PC-3 (cell line): ENCODE measurements around the gene NDP. TPM values are rescaled to one million over a fixed set of nuclear protein-coding genes. Genes with fewer than 3 reads are reported as not detected.

ENCODE experiments used
- ATAC-seq: fragments of 200-7000 bp; cut with Tn5 transposase; 2 replicates; pipeline ENCODE4 v1.9.1; 2020; ENCODE audit warnings: mild to moderate bottlenecking, moderate library complexity
- BruUV-seq: library from RNA; stranded (reverse); fragments of 400-500 nt; replicated peaks from 2 replicates; lab custom pipeline; 2021; lab: Mats Ljungman, UMichigan
- CTCF ChIA-PET: fragments of 300-600 bp; sonication (Branson Sonifier 250); formaldehyde crosslinking; loops from one replicate; lab custom pipeline; 2022; ENCODE audit warnings: antibody characterized with exemption; lab: Charles Lee
- POLR2A ChIA-PET: fragments of 300-600 bp; sonication (Branson Sonifier 250); formaldehyde crosslinking; loops from one replicate; lab custom pipeline; 2022; ENCODE audit warnings: antibody characterized with exemption; ENCODE audit not compliant: unreplicated experiment; lab: Charles Lee
- DNase-seq: peaks from one replicate; pipeline ENCODE4 v3.0.0-alpha.2; 2015
- H2AFZ ChIP-seq: fragments of 300-600 bp; sonication (generic); 2 replicates; pipeline ENCODE4 v1.6.0; 2016; ENCODE audit warnings: antibody characterized with exemption, low read length
- H3F3A ChIP-seq: fragments of 300-600 bp; sonication (generic); one replicate; pipeline ENCODE4 v1.6.0; 2017; ENCODE audit warnings: antibody characterized with exemption, low read length, control low read depth, mild to moderate bottlenecking; ENCODE audit not compliant: unreplicated experiment
- H3K27ac ChIP-seq: fragments of 300-600 bp; sonication (generic); 2 replicates; pipeline ENCODE4 v1.5.1; 2016; ENCODE audit warnings: mild to moderate bottlenecking, low read length
- H3K27me3 ChIP-seq: fragments of 300-600 bp; sonication (generic); 2 replicates; pipeline ENCODE4 v1.6.1; 2016; ENCODE audit warnings: low read length, mixed read lengths
- H3K36me3 ChIP-seq: fragments of 300-600 bp; sonication (generic); 2 replicates; pipeline ENCODE4 v1.6.1; 2016; ENCODE audit warnings: low read depth, mixed run types, low read length, mixed read lengths
- H3K4me1 ChIP-seq: fragments of 300-600 bp; sonication (generic); 2 replicates; pipeline ENCODE4 v1.5.1; 2016; ENCODE audit warnings: low read length; ENCODE audit not compliant: insufficient read depth
- H3K4me2 ChIP-seq: fragments of 300-600 bp; sonication (generic); 2 replicates; pipeline ENCODE4 v1.6.0; 2016; ENCODE audit warnings: low read length
- H3K4me3 ChIP-seq: fragments of 300-600 bp; sonication (generic); 2 replicates; pipeline ENCODE4 v1.5.1; 2016; ENCODE audit warnings: mild to moderate bottlenecking, low read length, mixed read lengths
- H3K79me2 ChIP-seq: fragments of 300-600 bp; sonication (generic); 2 replicates; pipeline ENCODE4 v1.6.1; 2017; ENCODE audit warnings: low read length, mixed read lengths
- H3K9ac ChIP-seq: fragments of 300-600 bp; sonication (generic); 2 replicates; pipeline ENCODE4 v1.6.0; 2016; ENCODE audit warnings: mild to moderate bottlenecking, low read length
- H3K9me2 ChIP-seq: fragments of 300-600 bp; sonication (generic); replicated peaks from 2 replicates; pipeline ENCODE4 v1.6.1; 2016; ENCODE audit warnings: mixed run types, low read length, mixed read lengths
- H3K9me3 ChIP-seq: fragments of 300-600 bp; sonication (generic); 2 replicates; pipeline ENCODE4 v1.6.1; 2016; ENCODE audit warnings: low read length, mixed read lengths
- H4K20me1 ChIP-seq: fragments of 300-600 bp; sonication (generic); 2 replicates; pipeline ENCODE4 v1.6.1; 2016; ENCODE audit warnings: low read length, mixed read lengths
- EZH2 ChIP-seq: fragments of 300-600 bp; sonication (generic); IDR thresholded peaks from one replicate; pipeline ENCODE4 v1.6.1; 2017; ENCODE audit warnings: antibody characterized with exemption, mild to moderate bottlenecking, low read length; ENCODE audit not compliant: unreplicated experiment
- EZH2phosphoT487 ChIP-seq: fragments of 300-600 bp; sonication (generic); IDR thresholded peaks from 2 replicates; pipeline ENCODE4 v1.6.1; 2018; ENCODE audit warnings: mild to moderate bottlenecking, antibody characterized with exemption, low read length, borderline replicate concordance
- intact Hi-C: fragments of 100-400 bp; cut with micrococcal nuclease; formaldehyde crosslinking; loops from 2 replicates; pipeline ENCODE4 v1.9.0; 2023
- total RNA-seq: library from RNA; depleted of rRNA; stranded (reverse); fragments of >200 nt; gene quantifications from 2 replicates; pipeline ENCODE4 v1.2.3, GENCODE V29; 2014
- TF ChIP-seq, protein P1 (sequence below): fragments of 300-600 bp; sonication (generic); conservative IDR thresholded peaks from 2 replicates; pipeline ENCODE4 v1.5.1; 2017; ENCODE audit warnings: antibody characterized with exemption, low read depth, mild to moderate bottlenecking, low read length

Gene NDP
- total RNA-seq, 1 experiment from 2014 or later = 4.4 TPM

DNA sequence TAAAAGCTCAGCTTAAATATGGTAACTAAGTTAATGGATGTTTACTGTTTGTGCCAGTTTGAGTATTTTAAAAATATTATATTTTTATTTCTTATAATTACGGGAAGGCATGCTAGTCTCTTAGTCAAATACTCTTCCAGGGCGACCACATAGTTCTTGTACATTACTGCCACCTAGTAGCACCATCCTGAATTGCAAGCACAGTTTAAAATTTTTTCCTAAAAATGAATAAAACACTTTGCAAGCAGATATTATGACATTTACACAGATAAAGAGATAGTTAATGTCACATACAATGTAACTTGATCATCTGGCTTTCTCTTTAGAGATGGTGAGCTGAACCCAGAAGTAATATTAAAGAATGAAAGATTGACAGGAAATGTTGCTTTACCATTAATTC, 11.5 kb downstream of the NDP start:
- no TSS peak for BruUV-seq
- no peaks in the 10 kb centered on the region for H4K20me1 ChIP-seq

DNA sequence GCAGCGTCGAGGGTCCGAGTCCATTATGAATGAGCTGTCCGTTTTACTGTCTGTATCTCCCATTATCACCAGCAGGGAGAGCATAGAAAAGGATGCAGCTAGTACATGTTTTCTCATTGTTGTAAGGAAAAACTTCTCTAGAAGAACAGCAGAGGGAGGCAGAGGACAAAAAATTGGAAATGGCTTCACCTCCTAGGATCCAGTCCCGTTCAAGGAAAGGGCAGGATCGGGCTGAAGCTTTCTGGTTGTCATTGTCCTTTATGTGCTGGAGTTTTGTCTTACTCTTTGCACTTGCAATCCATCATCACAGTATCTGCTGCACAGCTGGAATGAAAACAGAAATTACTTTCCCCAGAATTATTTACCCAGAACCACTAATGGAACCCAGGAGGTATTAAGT, 14.7 kb downstream of the NDP start:
- no peaks in the 10 kb centered on the region for H3K27me3 ChIP-seq
- ChIA-PET CTCF (interaction anchor here (0.6 to 1.5 kb wide), 13 partner anchors 19 to 914 kb away, joined by 3 to 15 read pairs (median 5); partner anchors contain the start of gene KDM6A), POLR2A (interaction anchor here (0.6 kb wide), 1 partner anchor 12 kb away, joined by 3 read pairs; no protein-coding TSS in a partner anchor)
- H3K9me3 ChIP-seq = no peaks in the 10 kb centered on the region
- H3K9ac ChIP-seq = no peak overlapping the region
- no peaks in the 10 kb centered on the region for H3K36me3 ChIP-seq
- DNase-seq = peak; percentile 76
- no peak overlapping the region for H3K4me3 ChIP-seq
- peak overlapping the region; percentile 63 for H2AFZ ChIP-seq
- no peaks in the 10 kb centered on the region for H3K9me2 ChIP-seq
- H3K4me1 ChIP-seq = no peaks in the 10 kb centered on the region
- TF ChIP-seq, protein P1, sequence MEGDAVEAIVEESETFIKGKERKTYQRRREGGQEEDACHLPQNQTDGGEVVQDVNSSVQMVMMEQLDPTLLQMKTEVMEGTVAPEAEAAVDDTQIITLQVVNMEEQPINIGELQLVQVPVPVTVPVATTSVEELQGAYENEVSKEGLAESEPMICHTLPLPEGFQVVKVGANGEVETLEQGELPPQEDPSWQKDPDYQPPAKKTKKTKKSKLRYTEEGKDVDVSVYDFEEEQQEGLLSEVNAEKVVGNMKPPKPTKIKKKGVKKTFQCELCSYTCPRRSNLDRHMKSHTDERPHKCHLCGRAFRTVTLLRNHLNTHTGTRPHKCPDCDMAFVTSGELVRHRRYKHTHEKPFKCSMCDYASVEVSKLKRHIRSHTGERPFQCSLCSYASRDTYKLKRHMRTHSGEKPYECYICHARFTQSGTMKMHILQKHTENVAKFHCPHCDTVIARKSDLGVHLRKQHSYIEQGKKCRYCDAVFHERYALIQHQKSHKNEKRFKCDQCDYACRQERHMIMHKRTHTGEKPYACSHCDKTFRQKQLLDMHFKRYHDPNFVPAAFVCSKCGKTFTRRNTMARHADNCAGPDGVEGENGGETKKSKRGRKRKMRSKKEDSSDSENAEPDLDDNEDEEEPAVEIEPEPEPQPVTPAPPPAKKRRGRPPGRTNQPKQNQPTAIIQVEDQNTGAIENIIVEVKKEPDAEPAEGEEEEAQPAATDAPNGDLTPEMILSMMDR = peak; percentile 84
- no peak for TF ChIP-seq EZH2
- H3K27ac ChIP-seq = no peak overlapping the region
- no peaks in the 10 kb centered on the region for H3K79me2 ChIP-seq
- peak; percentile 87 for ATAC-seq
- no peaks in the 10 kb centered on the region for H4K20me1 ChIP-seq
- BruUV-seq = no TSS peak
- H3K4me2 ChIP-seq = peak overlapping the region; percentile 44
- intact Hi-C loops = loop anchor here (1.0 to 5.0 kb wide), 6 partner anchors 54 to 584 kb away; partner anchors contain the start of gene FUNDC1
- H3F3A ChIP-seq = no peaks in the 10 kb centered on the region

More for the DNA sequence above, 11.5 kb downstream of the NDP start:
- Histone ChIP-seq H3K27ac (no peak overlapping the region), H3K9ac (no peak overlapping the region), H2AFZ (no peak overlapping the region), H3K79me2 (no peaks in the 10 kb centered on the region), H3K36me3 (no peaks in the 10 kb centered on the region), H3K9me2 (no peaks in the 10 kb centered on the region), H3K4me3 (no peak overlapping the region), H3K27me3 (no peaks in the 10 kb centered on the region), H3K9me3 (no peaks in the 10 kb centered on the region), H3F3A (no peaks in the 10 kb centered on the region), H3K4me1 (peaks cover 8% of the 10 kb centered on the region), H3K4me2 (no peak overlapping the region)
- ChIA-PET CTCF (interaction anchor here (0.6 kb wide), 1 partner anchor 242 kb away, joined by 10 read pairs; no protein-coding TSS in a partner anchor), POLR2A (no interaction called here)
- intact Hi-C loops = no loop called here
- no peak for ATAC-seq
- peak; percentile 62 for DNase-seq
- TF ChIP-seq EZH2phosphoT487 = no peak
- TF ChIP-seq, protein P1 = peak; percentile 53
- TF ChIP-seq EZH2 = no peak

DNA sequence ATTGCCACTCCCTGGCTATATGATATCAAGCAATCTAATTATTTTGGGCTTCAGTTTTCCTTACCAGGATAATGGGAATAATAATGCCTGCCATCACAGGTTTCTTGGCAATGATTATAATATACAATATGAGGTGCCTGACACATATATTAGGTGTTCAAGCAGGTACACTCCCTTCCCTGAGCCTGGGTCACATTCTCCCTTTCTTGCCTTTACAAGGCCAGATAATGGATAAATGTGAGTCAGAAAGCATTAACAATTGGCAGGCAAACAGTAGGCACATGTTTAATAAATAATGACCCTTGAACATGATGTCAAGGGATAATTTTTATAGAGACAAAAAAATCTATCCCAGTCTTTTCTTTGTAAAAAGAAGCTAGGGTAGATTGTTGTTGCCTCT, 17.2 kb downstream of the NDP start:
- intact Hi-C loops = loop anchor here (5.0 kb wide), 1 partner anchor 586 kb away; the partner anchor contains the start of gene FUNDC1
- Histone ChIP-seq H3K79me2 (no peaks in the 10 kb centered on the region), H3K36me3 (no peaks in the 10 kb centered on the region), H3K27me3 (no peaks in the 10 kb centered on the region), H2AFZ (no peak overlapping the region), H3K27ac (no peak overlapping the region), H3K4me1 (no peaks in the 10 kb centered on the region), H3K9me3 (no peaks in the 10 kb centered on the region), H3K9ac (no peak overlapping the region), H3K4me2 (no peak overlapping the region), H3K4me3 (no peak overlapping the region), H3F3A (no peaks in the 10 kb centered on the region), H3K9me2 (no peaks in the 10 kb centered on the region), H4K20me1 (no peaks in the 10 kb centered on the region)
- peak; percentile 60 for ATAC-seq
- ChIA-PET POLR2A (no interaction called here), CTCF (no interaction called here)
- DNase-seq = peak; percentile 42
- BruUV-seq = no TSS peak
- TF ChIP-seq EZH2phosphoT487 = no peak
- no peak for TF ChIP-seq EZH2
- TF ChIP-seq, protein P1 = no peak
